ENCODE results near the gene PHACTR3.

Gene PHACTR3

DNA sequence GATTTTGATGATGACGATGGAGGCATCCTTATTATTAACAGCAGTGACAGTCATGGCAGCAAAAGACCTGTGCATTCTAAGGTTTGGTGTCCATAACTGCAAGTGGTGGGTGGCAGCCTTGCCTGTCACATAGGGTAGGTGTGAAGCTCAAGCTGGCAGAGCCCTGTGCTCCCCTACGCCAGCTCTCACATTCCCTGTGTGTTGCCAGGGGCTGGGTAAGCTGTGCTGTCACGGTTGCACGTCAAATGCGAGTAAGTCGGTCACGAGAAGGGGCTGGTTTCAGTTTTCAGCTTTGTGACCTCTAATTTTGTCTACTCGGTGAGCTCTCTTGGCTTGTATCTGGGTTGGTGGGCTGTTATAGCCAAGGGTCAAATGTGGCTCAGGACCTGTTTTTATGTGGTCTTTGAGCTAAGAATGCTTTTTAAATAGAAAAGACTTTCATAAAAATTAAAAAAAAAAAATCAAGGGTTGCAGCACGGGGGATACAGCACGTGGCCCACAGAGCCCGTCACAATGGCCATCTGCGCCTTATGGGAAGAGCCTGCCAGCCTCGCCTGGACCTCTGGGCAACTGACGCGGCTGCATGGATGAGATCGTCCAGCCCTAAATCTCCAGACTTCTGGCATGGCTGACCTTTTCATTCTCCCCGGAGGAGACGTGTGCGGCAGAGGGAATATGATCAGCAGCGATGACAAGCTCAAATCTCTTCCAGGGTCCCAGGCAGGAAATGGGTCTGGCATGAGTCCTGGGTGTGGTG, 148.5 kb downstream of the PHACTR3 start:
- DNase-seq (ENCODE audit: low read depth), result no peak

DNA sequence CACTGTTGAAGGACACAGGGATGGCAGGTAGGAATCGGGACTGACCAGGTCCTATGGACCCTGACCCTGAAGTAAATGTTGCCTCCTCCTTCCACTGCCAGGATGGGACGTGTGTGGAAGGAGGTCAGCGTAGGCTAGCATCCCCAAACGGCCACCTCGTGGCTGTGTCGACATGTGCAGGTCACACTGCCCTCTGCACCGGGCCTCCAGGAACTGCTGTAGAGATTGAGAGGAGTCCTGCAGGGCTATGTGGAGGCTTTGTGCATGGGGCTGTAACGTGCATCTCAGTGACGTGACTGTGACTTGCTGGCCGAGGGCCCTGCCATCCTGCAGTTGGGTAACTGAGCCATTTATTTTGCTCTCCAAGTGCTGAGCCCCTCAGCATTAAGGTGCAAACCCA, 149.5 kb downstream of the PHACTR3 start:
- DNase-seq (ENCODE audit: low read depth), result no peak

DNA sequence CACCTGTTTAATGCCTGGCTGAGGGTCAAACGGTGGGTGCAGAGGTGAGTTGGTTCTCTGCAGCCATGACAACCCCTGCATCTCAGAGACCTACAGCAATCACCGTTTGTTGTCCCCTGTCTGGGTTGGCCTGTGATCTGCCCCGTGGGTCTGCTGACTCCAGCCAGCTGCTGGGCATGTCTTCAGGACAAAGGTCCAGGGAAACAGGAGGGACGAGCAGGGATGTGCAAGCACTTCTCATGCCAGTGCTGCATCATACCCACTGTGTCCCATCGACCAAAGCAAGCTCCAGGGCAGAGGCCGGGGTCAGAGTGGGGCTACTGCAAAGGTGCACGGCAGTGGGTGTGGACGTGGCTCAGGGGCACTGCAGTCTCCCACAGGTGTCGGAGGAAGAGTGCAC, 150.2 kb downstream of the PHACTR3 start:
- no peak for DNase-seq (ENCODE audit: low read depth)

DNA sequence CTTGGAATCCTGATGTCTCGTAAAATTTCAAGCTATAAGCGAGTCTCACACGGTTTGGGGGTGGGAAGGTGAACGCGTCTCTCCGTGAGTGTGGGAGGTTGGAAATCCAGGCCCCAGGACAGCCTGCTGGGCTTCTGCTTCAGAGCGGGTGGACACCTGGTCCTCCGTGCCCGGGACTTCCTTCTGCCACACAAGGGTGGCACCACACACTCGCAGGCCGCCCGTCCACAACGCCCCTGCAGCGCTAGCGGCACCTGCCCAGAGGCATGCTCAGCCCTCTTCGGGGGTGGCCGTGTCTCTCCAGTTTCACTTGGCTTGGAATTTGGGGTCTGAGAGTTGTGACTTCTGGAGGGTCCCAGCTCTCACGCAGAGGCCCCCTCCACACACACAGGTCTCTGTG, 151.9 kb downstream of the PHACTR3 start:
- DNase-seq (ENCODE audit: low read depth), result no peak

DNA sequence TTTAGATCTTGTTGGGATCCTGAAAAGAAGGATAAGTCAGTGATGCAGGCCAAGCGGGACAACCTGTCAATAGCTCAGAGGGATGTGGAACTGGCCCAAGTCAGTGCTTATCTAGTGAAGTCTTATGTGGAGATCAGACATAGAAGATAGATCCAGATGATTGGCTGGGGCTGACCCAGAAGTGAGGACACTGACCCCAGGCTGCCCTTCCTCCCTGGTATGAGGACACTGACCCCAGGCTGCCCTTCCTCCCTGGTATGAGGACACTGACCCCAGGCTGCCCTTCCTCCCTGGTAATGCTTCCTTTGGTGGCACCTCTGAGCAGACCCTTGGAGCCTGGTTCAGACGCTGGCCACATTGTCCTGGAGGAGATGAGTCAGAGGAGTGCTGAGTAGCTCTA, 159.7 kb downstream of the PHACTR3 start:
- DNase-seq (ENCODE audit: low read depth), result no peak

DNA sequence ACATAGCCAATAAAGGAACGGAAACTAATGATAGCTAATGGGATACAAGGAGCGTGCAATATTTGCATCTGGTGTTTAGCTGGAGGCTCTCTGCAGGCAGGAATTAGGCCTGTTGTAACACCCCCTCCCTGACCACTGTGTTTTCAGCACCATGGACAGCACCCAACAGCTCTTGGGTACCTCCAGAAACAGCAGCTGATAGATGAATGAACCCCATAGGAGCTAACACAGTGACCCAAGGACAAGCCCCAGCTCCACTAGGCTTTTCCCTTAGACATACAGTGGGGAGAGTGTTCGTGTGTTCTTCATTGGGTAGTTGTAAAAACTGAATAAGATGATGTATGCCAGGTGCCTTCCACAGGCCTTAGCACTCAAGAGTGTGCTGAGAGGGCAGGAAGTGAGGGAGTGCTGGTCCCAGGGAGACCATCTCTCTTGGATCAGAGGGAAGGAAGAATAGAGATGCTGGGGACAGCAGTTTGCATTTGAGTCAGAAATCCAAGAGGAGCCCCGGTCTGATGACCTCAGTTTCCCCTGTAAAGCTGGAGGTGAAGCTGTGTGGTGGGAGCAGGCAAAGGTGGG, 161.3 kb downstream of the PHACTR3 start:
- DNase-seq (ENCODE audit: low read depth), result no peak

DNA sequence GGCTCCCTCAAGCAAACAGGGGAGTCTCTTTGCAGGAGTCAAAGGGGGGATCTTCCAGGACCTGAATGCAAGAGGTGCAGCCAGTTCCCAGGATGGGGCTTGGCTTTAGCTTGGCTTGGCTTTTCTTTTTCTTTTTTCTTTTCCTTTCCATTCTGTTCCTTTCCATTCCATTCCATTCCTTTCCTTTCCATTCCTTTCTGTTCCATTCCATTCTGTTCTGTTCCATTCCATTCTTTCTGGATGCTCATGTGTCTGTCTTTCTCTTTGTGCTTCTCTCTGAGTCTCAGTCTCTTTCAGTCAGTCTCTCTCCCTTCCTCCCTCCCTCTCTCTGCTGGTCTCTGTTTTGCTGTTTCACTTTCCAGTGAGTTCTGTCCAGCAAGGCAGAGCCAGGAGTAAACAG, 163.3 kb downstream of the PHACTR3 start:
- no peak for DNase-seq (ENCODE audit: low read depth)

DNA sequence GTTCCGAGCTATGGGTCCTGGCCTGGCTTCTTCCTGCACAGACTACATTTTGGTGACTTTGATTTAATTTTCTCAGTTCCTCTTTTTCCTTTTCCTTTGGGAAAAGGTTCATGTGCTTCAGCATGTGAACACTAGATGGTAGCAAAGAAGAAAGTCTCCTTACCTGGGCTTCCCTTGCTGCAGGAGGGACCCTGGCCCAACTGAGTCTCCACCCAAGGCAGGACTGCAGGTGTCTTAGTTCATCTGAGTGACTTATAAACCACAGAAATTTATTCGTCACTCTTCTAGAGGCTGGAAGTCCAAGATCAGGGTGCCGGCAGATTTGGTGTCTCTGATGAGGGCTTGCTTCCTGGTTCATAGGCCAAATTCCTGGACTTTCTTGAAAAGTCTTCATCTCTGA, 165.9 kb downstream of the PHACTR3 start:
- no peak for DNase-seq (ENCODE audit: low read depth)

DNA sequence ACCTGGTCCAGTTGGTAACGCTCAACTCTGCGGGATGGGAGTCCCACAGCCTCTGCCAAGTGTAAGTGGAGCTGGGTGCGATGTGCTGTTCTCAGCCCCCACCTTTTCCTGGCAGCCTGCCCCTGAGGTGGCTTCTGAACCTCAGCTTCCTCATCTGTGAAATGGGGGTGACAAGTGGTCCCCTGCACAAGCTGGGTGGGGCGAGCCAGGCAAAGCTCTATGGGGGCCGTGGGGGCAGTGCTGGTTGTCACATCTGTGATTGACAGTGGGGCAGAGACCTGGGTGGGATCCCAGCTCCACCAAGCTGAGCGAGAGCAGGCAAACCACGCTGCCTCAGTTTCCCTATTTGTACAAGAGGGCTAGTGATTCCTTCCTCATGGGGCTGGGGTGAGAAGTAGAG, 166.5 kb downstream of the PHACTR3 start:
- no peak for DNase-seq (ENCODE audit: low read depth)

DNA sequence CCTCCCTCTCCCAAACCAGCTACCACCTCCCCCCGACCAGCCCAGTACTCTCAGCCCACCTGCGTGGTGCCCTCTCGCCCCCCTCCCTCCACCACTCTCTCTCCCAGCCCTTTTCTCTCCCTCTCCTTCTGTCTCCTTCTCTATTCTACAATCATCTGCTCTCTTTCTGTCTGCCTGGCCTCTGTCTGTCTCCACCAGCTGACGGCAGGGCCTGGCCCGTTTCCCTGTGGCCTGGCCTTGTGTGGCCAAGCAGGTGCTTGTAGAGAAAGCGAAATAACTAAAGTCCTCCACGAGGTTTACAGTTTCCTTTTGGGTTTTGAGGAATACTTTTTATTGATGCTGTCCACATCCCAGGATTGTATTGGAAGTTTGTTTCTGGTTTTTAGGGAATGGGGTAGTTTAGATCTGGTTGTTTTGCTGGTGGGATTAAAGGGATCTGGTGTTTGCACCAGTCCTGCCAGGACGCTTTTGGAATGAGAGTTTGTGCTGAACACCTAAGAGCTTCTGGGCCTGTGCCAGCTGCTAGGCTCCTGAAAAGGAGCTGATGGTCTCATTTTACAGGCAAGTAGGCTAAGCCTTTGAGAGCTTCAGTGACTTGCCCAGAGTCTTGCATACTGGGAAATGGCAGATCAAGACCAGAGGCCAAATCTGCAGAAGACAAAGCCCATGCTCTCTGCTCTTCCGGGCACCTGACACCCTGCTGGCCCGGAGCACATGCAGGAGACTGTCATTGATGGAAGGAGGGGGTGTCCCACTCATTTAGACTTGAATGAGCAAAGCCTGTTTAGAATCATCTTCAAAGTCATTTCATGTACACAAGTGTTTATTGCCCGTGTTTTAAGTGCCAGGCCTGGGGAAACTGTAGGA, 167.4 kb downstream of the PHACTR3 start:
- DNase-seq (ENCODE audit: low read depth), result no peak

DNA sequence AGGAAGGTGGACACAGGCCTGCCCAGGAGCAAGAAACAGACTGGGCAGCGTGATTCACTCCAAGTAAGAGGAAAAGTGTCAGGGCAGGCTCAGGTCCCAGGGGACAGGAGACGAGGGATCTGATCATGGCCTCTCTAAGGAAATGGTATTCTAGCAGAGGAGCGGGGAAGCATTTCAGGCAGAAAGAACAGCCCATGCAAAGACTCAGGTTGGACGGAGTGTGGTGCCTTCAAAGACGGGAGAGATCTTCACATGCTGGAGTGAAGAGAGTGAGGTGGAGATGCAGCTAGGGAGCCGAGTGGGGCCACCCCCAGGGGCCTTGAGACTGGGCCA, 168.0 kb downstream of the PHACTR3 start:
- DNase-seq (ENCODE audit: low read depth), result no peak

DNA sequence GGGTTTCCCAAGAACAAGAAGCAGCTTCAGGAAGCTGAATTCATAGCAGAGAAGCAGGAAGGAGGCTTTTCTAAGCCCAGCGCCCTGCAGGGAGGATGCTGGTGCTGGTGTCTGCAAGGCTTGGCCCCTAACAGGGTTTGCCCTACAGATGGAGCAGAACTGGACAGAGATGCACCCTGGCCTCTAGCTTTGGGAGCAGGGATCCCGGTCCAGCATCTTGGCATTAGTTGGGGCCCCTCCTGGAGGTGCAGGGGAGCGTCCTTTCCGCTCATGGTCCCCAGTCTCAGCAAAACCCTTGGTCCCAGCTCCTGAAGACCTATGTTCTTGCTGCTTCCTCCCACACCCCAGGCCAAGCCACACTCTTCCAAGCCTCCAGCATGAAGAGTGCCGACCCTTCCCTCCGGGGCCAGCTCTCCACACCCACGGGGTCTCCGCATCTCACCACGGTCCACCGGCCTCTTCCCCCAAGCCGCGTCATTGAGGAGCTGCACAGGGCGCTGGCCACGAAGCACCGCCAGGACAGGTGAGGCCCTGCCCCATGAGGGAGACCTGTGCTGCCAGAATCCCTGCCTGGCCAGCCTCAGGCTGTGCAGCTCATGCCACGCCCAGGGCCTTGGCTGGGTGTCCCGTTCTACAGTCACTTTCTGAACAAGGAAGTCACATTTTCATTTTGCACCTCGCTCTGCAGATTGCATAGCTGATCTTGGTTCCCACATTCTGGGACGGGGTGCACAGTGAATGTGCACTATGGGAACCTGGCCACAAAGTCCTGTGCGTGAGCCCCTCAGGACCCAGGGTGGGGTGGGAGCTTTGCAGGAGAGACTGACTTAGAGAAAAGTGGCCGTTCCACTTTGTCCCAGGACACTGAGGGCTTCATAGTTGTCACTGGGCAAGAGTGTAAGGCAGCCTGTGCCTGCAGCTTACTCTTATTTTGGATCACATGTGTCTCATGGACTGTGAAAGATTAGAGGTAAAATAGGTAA, 168.9 kb downstream of the PHACTR3 start:
- no peak for DNase-seq (ENCODE audit: low read depth)

DNA sequence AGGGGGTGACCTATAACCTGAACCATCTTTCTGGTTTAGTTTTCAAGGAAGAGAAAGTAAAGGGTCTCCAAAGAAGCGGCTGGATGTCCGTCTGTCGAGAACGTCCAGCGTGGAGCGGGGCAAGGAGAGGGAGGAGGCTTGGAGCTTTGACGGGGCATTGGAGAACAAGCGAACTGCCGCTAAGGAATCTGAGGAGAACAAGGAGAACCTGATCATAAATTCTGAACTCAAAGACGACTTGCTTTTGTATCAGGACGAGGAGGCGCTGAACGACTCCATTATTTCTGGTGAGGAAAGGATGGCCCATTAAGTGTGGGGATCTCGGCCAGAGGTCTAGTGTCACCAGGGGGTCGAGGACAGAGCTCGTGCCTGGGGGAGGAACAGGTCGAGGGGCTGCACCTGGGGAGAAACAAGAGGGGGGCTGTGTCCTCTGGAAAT, 169.9 kb downstream of the PHACTR3 start:
- DNase-seq (ENCODE audit: low read depth), result no peak

DNA sequence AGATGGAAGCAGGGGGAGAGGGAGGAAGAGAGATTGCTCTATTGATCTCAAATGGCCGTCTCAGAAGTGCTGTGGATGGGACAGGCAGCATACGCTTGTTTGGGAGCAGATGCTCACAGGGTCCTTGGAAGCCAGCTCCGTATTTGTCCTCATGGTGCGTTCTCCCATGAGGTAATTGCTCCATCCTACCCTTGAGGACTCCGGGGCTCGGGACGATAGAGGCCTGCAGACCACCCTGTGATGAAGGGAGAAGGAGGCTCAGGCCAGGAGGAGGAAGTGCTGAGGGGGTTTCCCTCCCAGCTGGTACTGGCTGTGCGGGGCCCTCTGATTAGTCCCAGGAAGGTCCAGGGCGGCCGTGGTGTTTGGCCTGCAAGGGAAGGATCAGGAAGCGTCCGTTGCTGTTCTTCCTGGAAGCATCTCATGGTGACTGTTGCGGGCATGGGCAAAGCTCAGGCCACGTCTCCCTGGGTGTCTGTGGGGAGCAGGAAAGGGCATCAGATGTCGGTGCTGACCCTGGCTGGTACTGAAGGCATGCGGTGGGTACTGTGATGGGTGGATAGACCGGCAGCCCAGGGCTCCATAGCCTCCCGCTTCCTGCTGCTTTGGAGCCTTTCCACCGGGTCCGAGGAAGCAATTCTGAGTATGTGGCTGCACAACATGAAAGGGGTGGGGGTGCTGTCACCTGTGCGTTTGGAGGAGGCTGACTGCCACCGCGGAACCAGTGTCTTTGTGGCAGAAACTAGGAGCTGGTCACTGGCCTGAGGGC, 170.8 kb downstream of the PHACTR3 start:
- no peak for DNase-seq (ENCODE audit: low read depth)

DNA sequence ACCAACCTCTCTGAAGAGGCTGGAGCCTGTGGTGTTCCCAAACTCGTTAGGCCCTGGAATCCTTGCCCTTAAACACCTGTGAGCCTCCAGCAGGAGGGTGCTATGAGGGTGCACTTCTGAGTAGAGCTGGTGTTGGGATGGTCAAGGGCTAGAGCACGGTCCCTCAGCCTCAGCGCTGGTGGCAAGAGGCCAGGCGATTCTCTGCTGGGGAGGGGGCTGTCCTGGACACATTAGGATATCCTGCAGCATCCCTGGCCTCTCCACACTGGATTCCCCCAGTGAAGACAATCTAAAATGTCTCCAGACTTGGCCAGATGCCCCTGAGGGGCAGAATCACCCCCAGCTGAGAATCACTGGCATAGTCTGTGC, 171.3 kb downstream of the PHACTR3 start:
- DNase-seq (ENCODE audit: low read depth), result no peak

DNA sequence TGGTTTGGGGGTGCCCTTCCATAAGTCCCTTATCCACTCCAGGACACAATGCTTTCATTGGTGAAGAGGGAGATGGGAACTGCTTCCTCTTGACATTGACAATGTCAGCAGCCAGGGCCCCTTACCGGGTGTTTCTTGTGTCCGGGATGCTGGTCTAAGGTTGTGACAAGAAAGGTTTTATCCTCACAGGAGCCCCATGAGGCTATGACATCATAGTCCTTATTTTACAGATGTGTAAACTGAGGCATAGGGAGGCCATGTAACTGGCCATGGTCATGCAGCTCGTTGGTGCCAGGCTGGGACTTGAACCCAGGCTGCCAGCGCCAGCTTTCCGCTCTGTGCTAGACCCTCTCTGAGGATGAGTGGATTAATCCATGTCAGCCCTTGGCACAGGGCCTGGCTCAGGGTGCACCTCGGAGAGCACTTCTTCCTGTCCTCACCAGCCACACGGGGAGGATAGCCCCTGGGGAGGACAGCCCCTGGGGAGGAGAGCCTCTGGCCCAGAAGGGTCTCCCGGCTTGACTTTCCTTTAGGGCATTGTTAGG, 171.8 kb downstream of the PHACTR3 start:
- DNase-seq (ENCODE audit: low read depth), result no peak

DNA sequence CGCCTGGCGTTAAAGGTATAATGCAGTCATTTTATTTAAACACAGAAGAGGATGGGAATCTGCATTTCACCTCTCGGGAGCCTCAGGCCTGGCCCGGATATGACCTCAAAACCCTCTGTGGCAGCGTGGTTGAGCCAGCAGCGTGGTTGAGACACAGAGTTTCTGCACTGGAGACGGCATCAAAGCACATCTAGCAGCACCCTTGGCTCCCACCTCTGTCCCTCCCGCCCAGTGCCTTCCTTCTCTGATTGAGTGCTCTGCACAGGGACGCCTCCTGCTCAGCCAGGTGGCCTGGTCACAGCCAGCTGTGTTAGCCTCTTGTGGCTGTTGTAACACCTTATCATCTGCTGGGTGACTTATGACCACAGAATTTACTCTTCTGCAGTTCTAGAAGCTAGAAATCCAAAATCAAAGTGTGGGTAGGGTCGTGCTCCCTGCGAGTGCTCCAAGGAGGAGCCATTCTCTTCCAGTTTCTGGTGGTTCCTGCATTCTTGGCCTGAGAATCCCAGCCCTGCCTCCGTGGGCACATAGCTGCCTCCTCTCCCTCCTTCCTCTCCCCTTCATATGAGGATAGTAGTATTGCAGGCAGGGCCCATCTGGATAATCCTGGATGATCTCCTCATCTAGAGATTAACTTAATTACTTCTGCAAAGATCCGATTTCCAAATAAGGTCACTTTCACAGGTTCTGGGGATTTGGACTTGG, 172.4 kb downstream of the PHACTR3 start:
- DNase-seq (ENCODE audit: low read depth), result no peak

DNA sequence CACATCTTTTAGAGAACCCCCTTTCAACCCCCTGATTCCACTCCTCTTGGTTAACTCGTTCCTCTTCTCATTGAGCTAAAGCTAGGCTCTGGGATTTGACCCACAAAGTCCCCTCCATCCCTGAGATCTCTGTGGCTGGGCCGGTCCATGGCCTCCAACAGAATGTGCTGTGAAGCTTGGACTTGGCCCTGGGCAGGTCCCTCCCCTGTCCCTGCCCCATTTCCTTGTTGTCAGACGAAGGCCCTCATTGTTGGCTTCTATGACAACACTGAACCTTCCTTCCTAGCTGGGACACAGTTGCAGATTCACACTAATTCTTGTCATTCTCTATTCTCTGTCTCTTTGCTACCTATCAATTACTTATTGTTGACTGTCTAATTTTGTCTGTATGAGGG, 173.0 kb downstream of the PHACTR3 start:
- DNase-seq (ENCODE audit: low read depth), result no peak

DNA sequence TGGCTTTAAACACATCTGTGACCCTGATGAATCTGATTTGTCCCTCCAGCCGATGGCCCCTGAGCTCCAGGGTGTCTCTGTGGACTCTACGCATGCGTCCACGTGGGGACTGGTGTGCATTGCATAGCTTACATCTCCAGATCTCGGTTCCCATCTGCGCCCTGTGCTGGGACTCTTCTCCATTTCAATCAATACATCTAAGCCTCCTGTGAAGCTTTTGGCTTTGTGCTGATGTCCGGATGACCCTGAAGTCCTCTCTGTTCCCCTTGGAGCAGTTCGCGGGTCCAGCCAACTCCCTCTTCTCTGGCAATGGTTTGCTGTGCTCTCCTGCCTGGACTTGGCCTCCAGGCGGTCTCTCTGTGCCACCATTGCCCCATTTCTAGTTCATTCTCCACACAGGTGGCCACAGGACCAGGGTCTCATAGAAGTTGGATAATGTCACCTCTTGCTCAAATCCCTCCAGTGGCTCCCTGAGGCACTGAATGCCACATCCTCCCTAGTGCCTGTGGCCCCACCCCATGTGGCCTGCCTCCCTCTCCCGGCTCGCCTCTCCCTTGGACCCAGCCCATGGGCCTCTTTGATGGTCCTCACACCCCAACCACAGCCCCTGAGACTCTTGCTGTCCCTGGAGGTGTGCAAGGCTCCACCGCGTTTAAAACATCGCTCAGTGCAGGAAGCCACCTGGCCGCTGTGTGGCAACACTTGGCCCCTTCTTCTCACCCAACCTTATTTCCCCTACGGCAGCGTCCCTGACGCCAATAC, 173.7 kb downstream of the PHACTR3 start:
- no peak for DNase-seq (ENCODE audit: low read depth)

Data from amniotic epithelial cell (primary cell).